ENCODE measurements around the gene KRTAP23-1. TPM values are rescaled to one million over a fixed set of nuclear protein-coding genes. Genes with fewer than 3 reads are reported as not detected.

KRTAP23-1 gene
- total and polyA plus RNA-seq, 2 experiments from 2014 or later, result not detected

- Histone ChIP-seq H3K4me2 (ENCODE audit: unreplicated experiment) (no peak overlapping the region), H3K4me3 (no peak overlapping the region), H3K79me2 (ENCODE audit: insufficient read depth) (no peaks in the 10 kb centered on the region), H4K20me1 (ENCODE audit: insufficient read depth) (no peaks in the 10 kb centered on the region), H3K4me1 (ENCODE audit: insufficient read depth) (no peaks in the 10 kb centered on the region), H3K9ac (no peak overlapping the region), H3K9me2 (ENCODE audit: insufficient read depth) (no peaks in the 10 kb centered on the region), H2AFZ (no peak overlapping the region), H3K27ac (no peak overlapping the region), H3F3A (ENCODE audit: insufficient read depth) (no peaks in the 10 kb centered on the region), H3K36me3 (ENCODE audit: low read depth) (no peaks in the 10 kb centered on the region), H3K9me3 (ENCODE audit: low read depth) (no peaks in the 10 kb centered on the region), H3K27me3 (replicated peaks; ENCODE audit: insufficient read depth) (no peaks in the 10 kb centered on the region)
- 0 to 3% methylated on average over 2 of the region's 2 CpGs for WGBS, 2 experiments (ENCODE audit: low coverage in 1 of 2, low lambda C conversion rate in 2 of 2, missing lambda C conversion rate in 2 of 2)
- TF ChIP-seq EZH2phosphoT487 (IDR thresholded peaks at IDR 0.05; ENCODE audit: insufficient read depth, low read depth) (no peak), EZH2 (IDR thresholded peaks at IDR 0.05; ENCODE audit: insufficient read depth, poor library complexity, severe bottlenecking) (no peak)
- DNase-seq, result no peak
- in situ Hi-C loops (cut with MboI), result no loop called here
These were observed 41.5 kb downstream of the KRTAP23-1 start for GRCh38 chr21:30306884-30307283.

GRCh38 chr21:30305136-30305535 is 43.3 kb downstream of the KRTAP23-1 start:
- 5 to 19% methylated on average over 1 of the region's 1 CpG for WGBS, 2 experiments (ENCODE audit: low coverage in 1 of 2, low lambda C conversion rate in 2 of 2, missing lambda C conversion rate in 2 of 2)
- Histone ChIP-seq H3K9me2 (ENCODE audit: insufficient read depth) (no peaks in the 10 kb centered on the region), H3K27ac (no peak overlapping the region), H3F3A (ENCODE audit: insufficient read depth) (no peaks in the 10 kb centered on the region), H2AFZ (no peak overlapping the region), H3K4me3 (no peak overlapping the region), H3K79me2 (ENCODE audit: insufficient read depth) (no peaks in the 10 kb centered on the region), H3K4me2 (ENCODE audit: unreplicated experiment) (no peak overlapping the region), H3K9ac (no peak overlapping the region), H3K4me1 (ENCODE audit: insufficient read depth) (no peaks in the 10 kb centered on the region), H3K36me3 (ENCODE audit: low read depth) (no peaks in the 10 kb centered on the region), H3K9me3 (ENCODE audit: low read depth) (no peaks in the 10 kb centered on the region), H3K27me3 (replicated peaks; ENCODE audit: insufficient read depth) (no peaks in the 10 kb centered on the region), H4K20me1 (ENCODE audit: insufficient read depth) (no peaks in the 10 kb centered on the region)
- in situ Hi-C loops (cut with MboI), result no loop called here
- TF ChIP-seq EZH2 (IDR thresholded peaks at IDR 0.05; ENCODE audit: insufficient read depth, poor library complexity, severe bottlenecking), result no peak
- TF ChIP-seq EZH2phosphoT487 (IDR thresholded peaks at IDR 0.05; ENCODE audit: insufficient read depth, low read depth), result no peak
- DNase-seq, result no peak

Small RNA genes within 50 kb of the gene (microRNA-seq; reads per million reads assigned to microRNA genes)
- gene MIR4327 (ENCODE audit: borderline number of aligned reads), result not detected

Small RNA genes within 50 kb of the gene (small RNA-seq; reads per million reads assigned to genes)
- not detected for gene KRTAP23-1 (ENCODE audit: low read depth, low replicate concordance)
- gene MIR4327 (ENCODE audit: low read depth, low replicate concordance), result not detected

Other genes starting within 250 kb of the KRTAP23-1 start
- gene CLDN17, start 181.8 kb downstream of the KRTAP23-1 start, total RNA-seq (2014; rRNA removed; shearing (Covaris generic)), result not detected in 2 replicates
- gene CLDN17, start 181.8 kb downstream of the KRTAP23-1 start, polyA plus RNA-seq (2016; fragmentation: Nextera tagmentation; extraction: Ambion mirVana), result not detected in 2 replicates
- gene CLDN8, start 132.5 kb downstream of the KRTAP23-1 start, total RNA-seq (2014; rRNA removed; shearing (Covaris generic)), result not detected in 2 replicates
- not detected in 2 replicates for gene CLDN8, start 132.5 kb downstream of the KRTAP23-1 start, polyA plus RNA-seq (2016; fragmentation: Nextera tagmentation; extraction: Ambion mirVana)
- gene KRTAP24-1, start 65.7 kb downstream of the KRTAP23-1 start, total RNA-seq (2014; rRNA removed; shearing (Covaris generic)), result not detected in 2 replicates
- gene KRTAP24-1, start 65.7 kb downstream of the KRTAP23-1 start, polyA plus RNA-seq (2016; fragmentation: Nextera tagmentation; extraction: Ambion mirVana), result not detected in 2 replicates
- gene KRTAP25-1, start 59.1 kb downstream of the KRTAP23-1 start, total RNA-seq (2014; rRNA removed; shearing (Covaris generic)), result not detected in 2 replicates
- gene KRTAP25-1, start 59.1 kb downstream of the KRTAP23-1 start, polyA plus RNA-seq (2016; fragmentation: Nextera tagmentation; extraction: Ambion mirVana), result not detected in 2 replicates
- gene KRTAP26-1, start 28.3 kb downstream of the KRTAP23-1 start, total RNA-seq (2014; rRNA removed; shearing (Covaris generic)), result not detected in 2 replicates
- not detected in 2 replicates for gene KRTAP26-1, start 28.3 kb downstream of the KRTAP23-1 start, polyA plus RNA-seq (2016; fragmentation: Nextera tagmentation; extraction: Ambion mirVana)
- gene KRTAP27-1, start 10.9 kb downstream of the KRTAP23-1 start, total RNA-seq (2014; rRNA removed; shearing (Covaris generic)), result not detected in 2 replicates
- gene KRTAP27-1, start 10.9 kb downstream of the KRTAP23-1 start, polyA plus RNA-seq (2016; fragmentation: Nextera tagmentation; extraction: Ambion mirVana), result not detected in 2 replicates
- not detected in 2 replicates for gene KRTAP13-2, start 23.7 kb upstream of the KRTAP23-1 start, total RNA-seq (2014; rRNA removed; shearing (Covaris generic))
- not detected in 2 replicates for gene KRTAP13-2, start 23.7 kb upstream of the KRTAP23-1 start, polyA plus RNA-seq (2016; fragmentation: Nextera tagmentation; extraction: Ambion mirVana)
- not detected in 2 replicates for gene KRTAP13-1, start 47.4 kb upstream of the KRTAP23-1 start, total RNA-seq (2014; rRNA removed; shearing (Covaris generic))
- gene KRTAP13-1, start 47.4 kb upstream of the KRTAP23-1 start, polyA plus RNA-seq (2016; fragmentation: Nextera tagmentation; extraction: Ambion mirVana), result not detected in 2 replicates
- gene KRTAP13-3, start 77.3 kb upstream of the KRTAP23-1 start, total RNA-seq (2014; rRNA removed; shearing (Covaris generic)), result not detected in 2 replicates
- not detected in 2 replicates for gene KRTAP13-3, start 77.3 kb upstream of the KRTAP23-1 start, polyA plus RNA-seq (2016; fragmentation: Nextera tagmentation; extraction: Ambion mirVana)
- gene KRTAP13-4, start 81.6 kb upstream of the KRTAP23-1 start, total RNA-seq (2014; rRNA removed; shearing (Covaris generic)), result not detected in 2 replicates
- not detected in 2 replicates for gene KRTAP13-4, start 81.6 kb upstream of the KRTAP23-1 start, polyA plus RNA-seq (2016; fragmentation: Nextera tagmentation; extraction: Ambion mirVana)
- not detected in 2 replicates for gene KRTAP15-1, start 91.7 kb upstream of the KRTAP23-1 start, total RNA-seq (2014; rRNA removed; shearing (Covaris generic))
- gene KRTAP15-1, start 91.7 kb upstream of the KRTAP23-1 start, polyA plus RNA-seq (2016; fragmentation: Nextera tagmentation; extraction: Ambion mirVana), result not detected in 2 replicates
- not detected in 2 replicates for gene KRTAP19-1, start 131.8 kb upstream of the KRTAP23-1 start, total RNA-seq (2014; rRNA removed; shearing (Covaris generic))
- not detected in 2 replicates for gene KRTAP19-1, start 131.8 kb upstream of the KRTAP23-1 start, polyA plus RNA-seq (2016; fragmentation: Nextera tagmentation; extraction: Ambion mirVana)
- gene KRTAP19-2, start 138.8 kb upstream of the KRTAP23-1 start, total RNA-seq (2014; rRNA removed; shearing (Covaris generic)), result not detected in 2 replicates
- not detected in 2 replicates for gene KRTAP19-2, start 138.8 kb upstream of the KRTAP23-1 start, polyA plus RNA-seq (2016; fragmentation: Nextera tagmentation; extraction: Ambion mirVana)
- gene KRTAP19-3, start 143.4 kb upstream of the KRTAP23-1 start, total RNA-seq (2014; rRNA removed; shearing (Covaris generic)), result not detected in 2 replicates
- gene KRTAP19-3, start 143.4 kb upstream of the KRTAP23-1 start, polyA plus RNA-seq (2016; fragmentation: Nextera tagmentation; extraction: Ambion mirVana), result not detected in 2 replicates
- gene KRTAP19-4, start 148.6 kb upstream of the KRTAP23-1 start, total RNA-seq (2014; rRNA removed; shearing (Covaris generic)), result not detected in 2 replicates
- not detected in 2 replicates for gene KRTAP19-4, start 148.6 kb upstream of the KRTAP23-1 start, polyA plus RNA-seq (2016; fragmentation: Nextera tagmentation; extraction: Ambion mirVana)
- gene KRTAP19-5, start 153.5 kb upstream of the KRTAP23-1 start, total RNA-seq (2014; rRNA removed; shearing (Covaris generic)), result not detected in 2 replicates
- gene KRTAP19-5, start 153.5 kb upstream of the KRTAP23-1 start, polyA plus RNA-seq (2016; fragmentation: Nextera tagmentation; extraction: Ambion mirVana), result not detected in 2 replicates
- not detected in 2 replicates for gene KRTAP19-6, start 193.3 kb upstream of the KRTAP23-1 start, total RNA-seq (2014; rRNA removed; shearing (Covaris generic))
- gene KRTAP19-6, start 193.3 kb upstream of the KRTAP23-1 start, polyA plus RNA-seq (2016; fragmentation: Nextera tagmentation; extraction: Ambion mirVana), result not detected in 2 replicates
- gene KRTAP19-7, start 212.7 kb upstream of the KRTAP23-1 start, total RNA-seq (2014; rRNA removed; shearing (Covaris generic)), result not detected in 2 replicates
- not detected in 2 replicates for gene KRTAP19-7, start 212.7 kb upstream of the KRTAP23-1 start, polyA plus RNA-seq (2016; fragmentation: Nextera tagmentation; extraction: Ambion mirVana)
- not detected in 2 replicates for gene KRTAP22-2, start 241.8 kb upstream of the KRTAP23-1 start, total RNA-seq (2014; rRNA removed; shearing (Covaris generic))
- not detected in 2 replicates for gene KRTAP22-2, start 241.8 kb upstream of the KRTAP23-1 start, polyA plus RNA-seq (2016; fragmentation: Nextera tagmentation; extraction: Ambion mirVana)
- gene KRTAP6-3, start 243.8 kb upstream of the KRTAP23-1 start, total RNA-seq (2014; rRNA removed; shearing (Covaris generic)), result not detected in 2 replicates
- not detected in 2 replicates for gene KRTAP6-3, start 243.8 kb upstream of the KRTAP23-1 start, polyA plus RNA-seq (2016; fragmentation: Nextera tagmentation; extraction: Ambion mirVana)